ENCODE results near the gene GAK. TPM values are rescaled to one million over a fixed set of nuclear protein-coding genes. Genes with fewer than 3 reads are reported as not detected.

GAK gene
- total RNA-seq, 1 donor from 2014 or later, result 97.1 TPM

- no peaks in the 10 kb centered on the region for H3K27me3 Mint-ChIP-seq
- H3K4me3 Mint-ChIP-seq, result no peak overlapping the region
- no peak for TF ChIP-seq CTCF (conservative IDR thresholded peaks at IDR 0.05)
- no peaks in the 10 kb centered on the region for H3K9me3 Mint-ChIP-seq
- no peak for DNase-seq (ENCODE audit: extremely low spot score, unreplicated experiment)
- H3K4me1 Mint-ChIP-seq (ENCODE audit: unreplicated experiment), result peaks cover 3% of the 10 kb centered on the region
- H3K27ac Mint-ChIP-seq, result no peak overlapping the region
- peaks cover 5% of the 10 kb centered on the region for H3K36me3 Mint-ChIP-seq
These were observed 82.5 kb downstream of the GAK start for GRCh38 chr4:849478-850175.

- TF ChIP-seq CTCF (conservative IDR thresholded peaks at IDR 0.05), result no peak
- no peak overlapping the region for H3K4me3 Mint-ChIP-seq
- peaks cover 3% of the 10 kb centered on the region for H3K4me1 Mint-ChIP-seq (ENCODE audit: unreplicated experiment)
- H3K27ac Mint-ChIP-seq, result no peak overlapping the region
- no peaks in the 10 kb centered on the region for H3K9me3 Mint-ChIP-seq
- H3K36me3 Mint-ChIP-seq, result peaks cover 3% of the 10 kb centered on the region
- no peak for DNase-seq (ENCODE audit: extremely low spot score, unreplicated experiment)
- no peaks in the 10 kb centered on the region for H3K27me3 Mint-ChIP-seq
These were observed 83.2 kb downstream of the GAK start for GRCh38 chr4:848803-849477.

- Mint-ChIP-seq H3K9me3 (no peaks in the 10 kb centered on the region), H3K4me3 (no peak overlapping the region), H3K4me1 (ENCODE audit: unreplicated experiment) (peaks cover 3% of the 10 kb centered on the region), H3K36me3 (peaks cover 3% of the 10 kb centered on the region), H3K27ac (no peak overlapping the region), H3K27me3 (no peaks in the 10 kb centered on the region)
- DNase-seq (ENCODE audit: extremely low spot score, unreplicated experiment), result no peak
- no peak for TF ChIP-seq CTCF (conservative IDR thresholded peaks at IDR 0.05)
These were observed 83.8 kb downstream of the GAK start for GRCh38 chr4:848307-848691.

GRCh38 chr4:845836-846251 lies 86.3 kb downstream of the GAK start:
- TF ChIP-seq CTCF (conservative IDR thresholded peaks at IDR 0.05), result no peak
- H3K9me3 Mint-ChIP-seq, result no peaks in the 10 kb centered on the region
- no peaks in the 10 kb centered on the region for H3K27me3 Mint-ChIP-seq
- peaks cover 10% of the 10 kb centered on the region for H3K36me3 Mint-ChIP-seq
- H3K27ac Mint-ChIP-seq, result no peak overlapping the region
- peaks cover 3% of the 10 kb centered on the region for H3K4me1 Mint-ChIP-seq (ENCODE audit: unreplicated experiment)
- H3K4me3 Mint-ChIP-seq, result no peak overlapping the region
- DNase-seq (ENCODE audit: extremely low spot score, unreplicated experiment), result no peak

- H3K9me3 Mint-ChIP-seq, result no peaks in the 10 kb centered on the region
- peaks cover 3% of the 10 kb centered on the region for H3K4me1 Mint-ChIP-seq (ENCODE audit: unreplicated experiment)
- TF ChIP-seq CTCF (conservative IDR thresholded peaks at IDR 0.05), result no peak
- H3K27ac Mint-ChIP-seq, result no peak overlapping the region
- peaks cover 10% of the 10 kb centered on the region for H3K36me3 Mint-ChIP-seq
- DNase-seq (ENCODE audit: extremely low spot score, unreplicated experiment), result no peak
- H3K27me3 Mint-ChIP-seq, result no peaks in the 10 kb centered on the region
- H3K4me3 Mint-ChIP-seq, result no peak overlapping the region
These were observed 86.8 kb downstream of the GAK start for GRCh38 chr4:845233-845835.
